Activated CD8-positive, alpha-beta T cell treated with anti-CD3 and anti-CD28 coated beads for 36 hours (primary cell): ENCODE data around the gene ZBP1. TPM values are rescaled to one million over a fixed set of nuclear protein-coding genes. Genes with fewer than 3 reads are reported as not detected.

Experiments used
- ATAC-seq: fragments of 200-7000 bp; cut with Tn5 transposase; one replicate; pipeline ENCODE4 v1.10.0; 2021; ENCODE audit warnings: mild to moderate bottlenecking, moderate library complexity
- CTCF ChIA-PET: fragments of 350-600 bp; sonication (Branson Sonifier 250); formaldehyde crosslinking; loops from one replicate; lab custom pipeline; 2021; ENCODE audit warnings: antibody characterized with exemption; lab: Charles Lee
- POLR2A ChIA-PET: fragments of 350-600 bp; sonication (Branson Sonifier 250); formaldehyde crosslinking; loops from one replicate; lab custom pipeline; 2021; ENCODE audit warnings: antibody characterized with exemption; lab: Charles Lee
- DNase-seq: peaks from one replicate; pipeline ENCODE4 v3.0.0-alpha.2; 2020
- H3K27ac Mint-ChIP-seq: one replicate; pipeline ENCODE4 v1.8.0; 2021; ENCODE audit warnings: mild to moderate bottlenecking, mixed read lengths
- H3K27me3 Mint-ChIP-seq: one replicate; pipeline ENCODE4 v1.8.0; 2021; ENCODE audit warnings: mixed read lengths
- H3K36me3 Mint-ChIP-seq: one replicate; pipeline ENCODE4 v1.8.0; 2021; ENCODE audit warnings: low read depth, mixed read lengths
- H3K4me1 Mint-ChIP-seq: one replicate; pipeline ENCODE4 v1.8.0; 2021; ENCODE audit warnings: low read depth, mixed read lengths
- H3K4me3 Mint-ChIP-seq: one replicate; pipeline ENCODE4 v1.8.0; 2021; ENCODE audit warnings: mild to moderate bottlenecking, moderate library complexity, mixed read lengths
- H3K9me3 Mint-ChIP-seq: one replicate; pipeline ENCODE4 v1.8.0; 2021; ENCODE audit warnings: mixed read lengths
- intact Hi-C: fragments of 100-400 bp; cut with micrococcal nuclease; formaldehyde crosslinking; loops from one replicate; pipeline ENCODE4 v1.10.0; 2022
- total RNA-seq, 2 experiments: library from RNA; stranded (reverse); gene quantifications; one replicate each; pipeline ENCODE4 v1.2.3, GENCODE V29; 2021
- TF ChIP-seq, protein P1 (sequence below): fragments of 200-600 bp; IDR thresholded peaks from one replicate; pipeline ENCODE4 v1.8.0; 2022; ENCODE audit warnings: antibody characterized with exemption, mild to moderate bottlenecking

ZBP1 gene
- total RNA-seq, 2 experiments from 2014 or later = 0.11 to 0.56 TPM

DNA sequence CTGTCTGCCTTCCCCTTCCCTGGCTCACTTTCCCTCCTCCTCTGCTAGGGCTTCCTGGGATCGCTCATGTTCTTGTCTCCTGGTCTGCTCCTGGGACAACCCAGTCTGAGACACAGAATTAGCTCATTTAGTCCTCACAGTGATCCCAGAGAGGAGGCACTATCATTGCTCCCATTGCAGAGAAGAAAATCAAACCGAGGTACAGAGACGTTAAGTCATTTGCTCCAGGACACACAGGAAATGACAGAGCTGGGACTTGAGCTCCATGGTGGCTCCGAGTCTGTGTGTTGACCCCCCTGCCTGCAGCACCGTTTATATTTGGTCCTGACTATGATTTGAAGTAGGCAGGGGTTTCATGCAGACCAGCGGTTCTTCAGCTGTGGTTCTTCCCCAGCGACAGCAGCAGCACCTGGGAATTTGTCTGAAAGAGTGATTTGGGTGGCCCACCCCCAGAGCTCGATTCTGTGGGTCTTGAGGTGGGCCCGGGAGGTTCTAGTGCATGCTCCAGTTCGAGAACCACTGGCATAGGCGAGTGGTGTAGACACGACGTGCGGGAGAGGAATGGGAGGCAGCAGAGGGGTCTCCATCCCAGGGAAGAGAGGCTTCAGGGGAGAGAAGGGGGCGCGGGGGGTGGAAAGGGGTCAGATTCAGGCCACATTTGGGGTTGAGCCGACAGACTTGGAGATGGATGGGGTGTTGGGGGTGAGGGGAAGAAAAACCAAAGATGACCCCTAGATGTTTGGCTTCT lies 34.6 kb downstream of the ZBP1 start:
- TF ChIP-seq, protein P1, sequence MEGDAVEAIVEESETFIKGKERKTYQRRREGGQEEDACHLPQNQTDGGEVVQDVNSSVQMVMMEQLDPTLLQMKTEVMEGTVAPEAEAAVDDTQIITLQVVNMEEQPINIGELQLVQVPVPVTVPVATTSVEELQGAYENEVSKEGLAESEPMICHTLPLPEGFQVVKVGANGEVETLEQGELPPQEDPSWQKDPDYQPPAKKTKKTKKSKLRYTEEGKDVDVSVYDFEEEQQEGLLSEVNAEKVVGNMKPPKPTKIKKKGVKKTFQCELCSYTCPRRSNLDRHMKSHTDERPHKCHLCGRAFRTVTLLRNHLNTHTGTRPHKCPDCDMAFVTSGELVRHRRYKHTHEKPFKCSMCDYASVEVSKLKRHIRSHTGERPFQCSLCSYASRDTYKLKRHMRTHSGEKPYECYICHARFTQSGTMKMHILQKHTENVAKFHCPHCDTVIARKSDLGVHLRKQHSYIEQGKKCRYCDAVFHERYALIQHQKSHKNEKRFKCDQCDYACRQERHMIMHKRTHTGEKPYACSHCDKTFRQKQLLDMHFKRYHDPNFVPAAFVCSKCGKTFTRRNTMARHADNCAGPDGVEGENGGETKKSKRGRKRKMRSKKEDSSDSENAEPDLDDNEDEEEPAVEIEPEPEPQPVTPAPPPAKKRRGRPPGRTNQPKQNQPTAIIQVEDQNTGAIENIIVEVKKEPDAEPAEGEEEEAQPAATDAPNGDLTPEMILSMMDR = no peak
- ATAC-seq (no peak), DNase-seq (no peak)
- no peaks in the 10 kb centered on the region for H3K36me3 Mint-ChIP-seq
- intact Hi-C loops = loop anchor here (5.0 kb wide), 1 partner anchor 203 kb away; no protein-coding TSS in a partner anchor
- H3K9me3 Mint-ChIP-seq = peaks cover 3% of the 10 kb centered on the region
- H3K27ac Mint-ChIP-seq = no peak overlapping the region
- ChIA-PET CTCF (interaction anchor here (1.0 to 1.2 kb wide), 2 partner anchors 9 to 208 kb away, joined by 3 to 4 read pairs; no protein-coding TSS in a partner anchor), POLR2A (no interaction called here)
- H3K4me1 Mint-ChIP-seq = no peaks in the 10 kb centered on the region
- H3K4me3 Mint-ChIP-seq = no peak overlapping the region
- H3K27me3 Mint-ChIP-seq = peaks cover 25% of the 10 kb centered on the region

DNA sequence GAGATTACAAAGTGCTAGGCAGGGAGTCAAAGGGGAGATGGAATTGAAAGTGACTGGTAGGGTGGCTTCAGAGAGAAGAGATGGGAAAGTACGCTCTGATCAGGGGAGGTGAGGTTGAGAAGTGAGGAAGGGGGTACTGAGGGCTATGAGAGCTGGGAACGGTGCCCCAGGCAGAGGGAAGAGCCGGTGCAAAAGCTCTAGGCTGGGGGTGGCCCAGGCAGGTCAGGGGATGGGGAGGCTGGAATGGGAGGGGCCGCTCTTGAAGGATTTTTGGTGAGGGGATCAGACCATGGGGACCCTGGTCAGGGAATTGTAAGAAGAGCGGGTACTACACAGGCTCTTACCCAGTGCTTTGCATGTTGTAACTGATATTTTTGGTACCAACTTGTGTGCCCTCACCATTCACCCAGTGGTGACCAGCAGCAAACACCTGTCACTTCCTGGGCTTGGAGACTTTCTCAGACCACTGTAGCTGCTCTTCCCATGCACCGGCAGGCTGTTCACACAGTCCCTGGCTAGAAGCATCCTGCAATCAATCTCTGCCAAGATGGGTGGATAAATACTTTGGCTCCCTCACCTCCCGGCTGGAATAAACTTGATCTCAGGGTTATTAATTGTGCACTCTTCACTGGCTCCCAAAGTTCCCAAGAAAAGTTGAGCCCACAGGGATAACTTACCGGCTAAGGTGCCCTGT lies 35.3 kb downstream of the ZBP1 start:
- ChIA-PET POLR2A (no interaction called here), CTCF (interaction anchor here (1.2 to 1.3 kb wide), 2 partner anchors 11 to 207 kb away, joined by 3 read pairs; no protein-coding TSS in a partner anchor)
- no peak for ATAC-seq
- no peak overlapping the region for H3K27ac Mint-ChIP-seq
- peaks cover 32% of the 10 kb centered on the region for H3K27me3 Mint-ChIP-seq
- TF ChIP-seq, protein P1 = no peak
- intact Hi-C loops = loop anchor here (5.0 kb wide), 1 partner anchor 203 kb away; no protein-coding TSS in a partner anchor
- H3K36me3 Mint-ChIP-seq = no peaks in the 10 kb centered on the region
- H3K4me1 Mint-ChIP-seq = no peaks in the 10 kb centered on the region
- DNase-seq = no peak
- H3K9me3 Mint-ChIP-seq = peaks cover 3% of the 10 kb centered on the region
- H3K4me3 Mint-ChIP-seq = no peak overlapping the region

DNA sequence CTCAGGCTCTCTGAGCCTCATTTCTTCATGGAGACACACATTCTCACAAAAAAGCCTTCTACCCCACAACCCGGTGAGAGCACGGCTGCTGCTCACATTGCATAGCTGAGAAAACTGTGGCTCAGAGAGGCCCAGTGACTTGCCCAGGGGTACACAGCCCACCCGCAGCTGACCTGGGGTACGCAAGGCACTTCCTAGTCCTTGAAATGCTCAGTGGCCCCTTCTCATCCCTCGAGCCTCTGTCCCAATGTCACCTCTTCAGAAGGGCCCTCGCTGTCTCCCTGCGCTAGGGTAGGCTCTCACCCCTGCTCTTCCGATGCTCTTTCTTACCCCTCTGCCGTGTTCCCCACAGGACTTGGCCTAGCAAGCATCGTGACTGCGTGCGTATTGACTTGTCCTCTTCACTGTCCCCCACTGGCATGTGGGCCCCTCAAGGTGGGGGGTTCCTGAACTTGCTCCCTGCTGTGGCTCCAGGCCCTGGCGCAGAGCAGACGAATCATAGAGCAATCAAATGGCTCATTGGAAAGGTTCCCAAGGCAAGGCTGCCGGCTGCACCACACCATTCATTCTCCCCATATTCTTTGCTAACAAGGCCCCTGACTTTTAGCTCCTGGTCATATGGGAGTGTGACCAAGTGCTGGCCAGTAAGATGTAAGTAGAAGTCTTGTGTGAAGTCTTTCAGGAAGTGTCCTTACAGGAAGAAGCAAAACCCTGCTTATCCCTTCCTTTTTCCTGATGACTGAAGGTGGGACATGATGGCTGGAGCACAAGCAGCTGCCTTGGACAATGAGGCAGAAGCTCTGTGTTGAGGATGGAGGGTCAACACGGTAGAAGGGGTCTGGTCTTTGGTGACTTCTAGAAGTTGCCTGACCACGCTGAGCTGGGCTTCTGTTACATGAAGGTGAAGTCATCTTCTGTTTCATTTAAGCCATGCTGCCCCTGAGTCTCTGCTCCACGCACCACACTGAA lies 36.7 kb downstream of the ZBP1 start:
- ChIA-PET CTCF (interaction anchor here (1.3 kb wide), 2 partner anchors 12 to 88 kb away, joined by 3 to 4 read pairs; no protein-coding TSS in a partner anchor), POLR2A (no interaction called here)
- intact Hi-C loops = no loop called here
- Mint-ChIP-seq H3K4me1 (no peaks in the 10 kb centered on the region), H3K9me3 (peaks cover 3% of the 10 kb centered on the region), H3K27ac (no peak overlapping the region), H3K27me3 (peaks cover 35% of the 10 kb centered on the region), H3K36me3 (no peaks in the 10 kb centered on the region), H3K4me3 (no peak overlapping the region)
- TF ChIP-seq, protein P1 = no peak
- DNase-seq (no peak), ATAC-seq (no peak)

DNA sequence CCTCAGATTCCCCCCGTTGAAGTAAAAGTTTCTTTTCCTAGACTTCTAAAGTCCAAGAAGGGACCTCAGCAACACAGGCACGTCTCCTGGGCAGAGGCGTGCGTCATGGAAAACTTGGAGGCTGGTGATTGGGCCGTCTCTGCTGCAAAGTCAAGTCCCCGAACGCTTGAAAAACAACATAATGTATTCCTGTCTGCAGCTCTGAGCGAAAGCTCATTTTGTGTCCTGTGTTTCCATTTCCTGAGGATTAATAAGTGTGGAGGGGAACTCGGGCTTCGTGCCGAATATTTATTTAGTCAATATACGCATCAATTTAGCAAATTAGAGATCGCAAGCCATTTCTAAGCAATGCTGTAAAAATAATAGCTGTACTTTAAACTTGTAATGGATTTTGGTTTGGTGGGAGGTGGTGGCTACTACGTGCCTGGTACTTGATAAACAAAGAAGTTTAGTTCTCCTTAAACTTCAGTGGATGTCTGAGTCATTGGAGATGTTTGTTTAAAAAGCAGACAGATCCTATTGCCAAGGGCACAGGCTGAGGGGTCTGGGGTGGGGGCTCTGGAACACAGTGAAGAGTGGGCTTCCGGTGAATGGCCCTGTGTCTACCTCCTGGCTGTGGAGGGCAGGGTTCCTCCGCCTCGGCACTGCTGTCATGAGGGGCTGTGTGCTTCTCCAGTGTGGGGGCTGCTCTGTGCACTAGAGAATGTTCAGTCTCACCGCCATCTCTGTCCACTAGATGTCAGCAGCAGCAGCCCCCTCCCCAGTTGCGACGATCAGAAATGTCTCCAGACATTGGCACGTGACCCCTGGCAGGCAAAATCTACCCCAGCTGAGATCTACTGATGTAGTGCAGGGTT lies 37.6 kb downstream of the ZBP1 start:
- ATAC-seq (no peak), DNase-seq (no peak)
- TF ChIP-seq, protein P1 = no peak
- H3K36me3 Mint-ChIP-seq = no peaks in the 10 kb centered on the region
- intact Hi-C loops = no loop called here
- H3K27me3 Mint-ChIP-seq = peaks cover 35% of the 10 kb centered on the region
- ChIA-PET POLR2A (no interaction called here), CTCF (interaction anchor here (1.3 kb wide), 1 partner anchor 87 kb away, joined by 4 read pairs; no protein-coding TSS in a partner anchor)
- H3K4me1 Mint-ChIP-seq = no peaks in the 10 kb centered on the region
- H3K4me3 Mint-ChIP-seq = no peak overlapping the region
- H3K27ac Mint-ChIP-seq = no peak overlapping the region
- no peaks in the 10 kb centered on the region for H3K9me3 Mint-ChIP-seq
